Measurements from ENCODE around the gene DCAF15.

DCAF15 gene

DNA sequence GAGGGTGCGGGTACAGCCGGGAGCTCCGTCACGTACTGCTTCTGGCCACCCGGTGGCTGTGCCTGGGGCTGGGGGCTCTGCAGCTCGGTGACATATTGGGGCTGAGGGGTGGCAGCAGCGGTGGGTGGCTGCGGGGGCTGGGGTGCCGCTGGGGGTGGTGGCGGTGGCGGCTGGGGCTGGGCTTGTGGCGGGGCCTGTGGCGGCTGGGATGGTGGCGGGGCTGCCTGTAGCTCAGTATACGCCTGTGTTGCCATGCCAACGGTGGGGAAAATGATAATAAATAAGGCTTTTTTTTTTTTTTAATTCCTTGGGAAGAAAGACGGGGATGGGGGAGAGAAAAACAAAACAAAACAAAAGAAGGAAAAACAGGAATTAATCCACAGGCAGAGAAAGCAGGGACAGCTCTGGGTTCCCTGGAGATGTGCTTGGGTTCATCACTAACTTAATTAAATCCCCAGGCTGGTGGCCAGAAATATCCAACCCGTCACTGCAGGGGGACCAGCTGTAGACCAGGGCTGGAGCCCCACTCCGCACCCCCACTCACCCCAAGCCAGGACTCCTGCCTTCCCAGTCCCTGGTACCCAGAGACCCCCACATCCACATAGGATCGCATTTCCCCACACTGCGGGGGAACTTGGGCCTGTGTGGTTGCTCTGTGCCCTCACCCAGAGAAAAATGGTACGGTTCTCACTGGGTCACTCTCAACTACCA, 41.4 kb downstream of the DCAF15 start:
- TF ChIP-seq, protein P1, sequence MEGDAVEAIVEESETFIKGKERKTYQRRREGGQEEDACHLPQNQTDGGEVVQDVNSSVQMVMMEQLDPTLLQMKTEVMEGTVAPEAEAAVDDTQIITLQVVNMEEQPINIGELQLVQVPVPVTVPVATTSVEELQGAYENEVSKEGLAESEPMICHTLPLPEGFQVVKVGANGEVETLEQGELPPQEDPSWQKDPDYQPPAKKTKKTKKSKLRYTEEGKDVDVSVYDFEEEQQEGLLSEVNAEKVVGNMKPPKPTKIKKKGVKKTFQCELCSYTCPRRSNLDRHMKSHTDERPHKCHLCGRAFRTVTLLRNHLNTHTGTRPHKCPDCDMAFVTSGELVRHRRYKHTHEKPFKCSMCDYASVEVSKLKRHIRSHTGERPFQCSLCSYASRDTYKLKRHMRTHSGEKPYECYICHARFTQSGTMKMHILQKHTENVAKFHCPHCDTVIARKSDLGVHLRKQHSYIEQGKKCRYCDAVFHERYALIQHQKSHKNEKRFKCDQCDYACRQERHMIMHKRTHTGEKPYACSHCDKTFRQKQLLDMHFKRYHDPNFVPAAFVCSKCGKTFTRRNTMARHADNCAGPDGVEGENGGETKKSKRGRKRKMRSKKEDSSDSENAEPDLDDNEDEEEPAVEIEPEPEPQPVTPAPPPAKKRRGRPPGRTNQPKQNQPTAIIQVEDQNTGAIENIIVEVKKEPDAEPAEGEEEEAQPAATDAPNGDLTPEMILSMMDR (IDR thresholded peaks at IDR 0.05; ENCODE audit: control extremely low read depth, extremely low read depth, low read depth, missing control alignments) = no peak
- ChIA-PET POLR2A (no interaction called here), CTCF (interaction anchor here (1.0 to 2.4 kb wide), 3 partner anchors 9 to 78 kb away, joined by 3 to 11 read pairs (median 4); partner anchors contain the start of genes IL27RA and MISP3)
- no peak for DNase-seq (ENCODE audit: extremely low spot score)

DNA sequence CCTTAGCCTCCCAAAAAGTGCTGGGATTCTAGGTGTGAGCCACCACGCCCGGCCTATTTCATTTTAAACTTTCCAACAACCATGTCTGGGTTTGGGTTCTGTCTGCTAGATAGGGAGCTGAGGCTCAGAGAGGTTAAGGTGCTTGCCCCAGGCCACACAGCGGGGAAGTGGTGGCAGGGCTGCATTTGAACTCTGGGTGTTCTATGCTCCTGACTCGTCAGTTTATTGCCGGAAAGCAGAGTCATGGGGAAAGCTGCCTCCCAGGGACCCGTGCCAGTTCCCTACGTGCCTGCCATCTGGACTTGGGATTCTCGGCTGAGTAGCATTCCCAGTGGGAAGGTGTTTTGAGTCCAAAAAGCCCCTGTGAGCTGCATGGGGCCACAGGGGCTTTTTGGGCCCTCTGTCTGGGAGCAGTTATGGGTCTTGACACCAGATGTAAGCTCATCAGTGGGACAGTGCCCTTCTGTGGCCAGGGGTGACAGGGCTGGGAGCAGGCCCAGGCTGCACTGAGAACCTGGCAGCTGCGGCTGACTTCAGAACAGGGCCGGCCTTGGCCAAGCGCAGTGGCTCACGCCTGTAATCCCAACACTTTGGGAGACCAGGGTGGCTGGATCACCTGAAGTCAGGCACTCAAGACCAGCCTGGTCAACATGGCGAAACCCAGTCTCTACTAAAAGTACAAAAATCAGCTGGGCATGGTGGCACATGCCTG, 42.9 kb downstream of the DCAF15 start:
- ChIA-PET POLR2A (interaction anchor here (0.7 to 1.2 kb wide), 2 partner anchors 8 to 11 kb away, joined by 4 to 7 read pairs; partner anchors contain the start of gene RFX1), CTCF (interaction anchor here (1.2 to 1.4 kb wide), 3 partner anchors 37 to 53 kb away, joined by 3 to 4 read pairs (median 4); partner anchors contain the start of gene IL27RA)
- DNase-seq (ENCODE audit: extremely low spot score) = no peak
- TF ChIP-seq, protein P1 (IDR thresholded peaks at IDR 0.05; ENCODE audit: control extremely low read depth, extremely low read depth, low read depth, missing control alignments) = no peak

DNA sequence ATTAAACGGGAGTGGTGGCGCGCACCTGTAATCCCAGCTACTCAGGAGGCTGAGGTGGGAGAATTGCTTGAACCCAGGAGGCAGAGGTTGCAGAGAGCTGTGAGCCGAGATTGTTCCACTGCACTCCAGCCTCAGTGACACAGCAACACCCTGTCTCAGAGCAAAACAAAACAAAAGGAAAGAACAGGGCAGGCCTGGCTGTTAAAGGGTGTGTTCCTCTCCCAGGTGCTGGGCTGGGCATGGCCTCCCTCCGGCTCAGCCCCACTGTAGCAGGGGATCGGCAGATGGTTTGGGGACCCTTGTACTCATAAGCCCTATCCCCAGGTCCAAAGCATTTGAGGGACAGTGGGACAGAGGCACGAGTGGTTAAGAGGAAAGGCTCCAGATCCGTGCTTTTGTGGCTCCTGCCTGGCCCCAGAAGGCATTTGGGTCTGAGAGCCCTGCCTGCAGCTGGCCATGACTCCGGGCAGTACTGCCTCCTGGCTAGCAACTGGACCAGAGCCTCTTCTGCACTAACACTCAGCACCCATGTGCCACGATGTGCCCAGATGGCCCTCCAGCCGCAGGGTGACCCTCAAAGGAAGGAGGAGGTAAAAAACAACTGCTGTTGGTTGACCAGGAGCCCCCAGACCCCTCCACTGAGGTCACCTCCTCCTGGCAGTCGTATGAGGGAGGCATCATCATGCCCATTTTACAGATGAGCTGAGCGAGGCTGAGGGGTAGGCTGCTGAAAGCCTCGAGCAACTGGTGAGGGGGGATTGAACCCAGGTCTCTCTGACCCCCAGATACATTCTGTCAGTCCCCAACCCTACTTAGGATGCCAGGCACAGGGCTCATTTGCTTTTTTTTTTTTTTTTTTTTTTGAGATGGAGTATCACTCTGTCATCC, 43.8 kb downstream of the DCAF15 start:
- TF ChIP-seq, protein P1 (IDR thresholded peaks at IDR 0.05; ENCODE audit: control extremely low read depth, extremely low read depth, low read depth, missing control alignments) = no peak
- no peak for DNase-seq (ENCODE audit: extremely low spot score)
- ChIA-PET POLR2A (interaction anchor here (0.7 to 1.2 kb wide), 2 partner anchors 9 to 10 kb away, joined by 4 to 7 read pairs; partner anchors contain the start of gene RFX1), CTCF (interaction anchor here (1.2 to 1.4 kb wide), 3 partner anchors 36 to 52 kb away, joined by 3 to 4 read pairs (median 4); partner anchors contain the start of gene IL27RA)

DNA sequence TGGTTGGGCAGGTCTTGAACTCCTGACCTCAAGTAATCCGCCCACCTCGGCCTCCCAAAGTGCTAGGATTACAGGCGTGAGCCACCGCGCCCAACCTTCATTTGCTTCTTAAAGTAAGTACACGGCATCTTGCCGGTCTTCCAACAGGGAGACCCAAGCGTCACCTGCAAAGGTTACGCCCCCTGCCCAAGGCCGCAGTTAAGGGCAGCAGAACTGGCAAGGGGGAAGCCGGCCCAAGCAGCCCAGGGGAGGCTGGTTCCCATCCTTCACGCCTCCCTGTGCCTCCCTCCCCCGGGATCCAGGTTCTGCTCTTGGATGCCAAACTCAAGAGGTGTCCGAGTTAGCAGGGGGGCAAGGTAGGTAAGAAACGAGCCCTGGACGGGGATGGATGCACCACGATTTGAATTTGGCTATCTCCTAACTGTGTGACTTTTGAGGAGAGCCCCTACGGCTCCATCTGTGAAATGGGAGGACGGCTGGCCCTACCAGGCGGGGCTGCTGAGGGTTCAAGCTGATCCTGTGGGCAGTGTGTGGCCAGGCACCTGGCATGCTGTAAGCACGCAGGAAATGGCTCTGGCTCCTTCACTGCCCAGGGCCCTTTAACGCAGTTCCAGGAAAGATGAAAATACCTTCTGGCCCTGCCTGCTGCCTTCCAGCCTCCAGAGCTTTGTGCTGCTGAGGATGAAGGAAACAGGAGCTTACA, 44.8 kb downstream of the DCAF15 start:
- no peak for DNase-seq (ENCODE audit: extremely low spot score)
- ChIA-PET CTCF (no interaction called here), POLR2A (interaction anchor here (0.6 kb wide), 1 partner anchor 17 kb away, joined by 4 read pairs; no protein-coding TSS in a partner anchor)
- TF ChIP-seq, protein P1 (IDR thresholded peaks at IDR 0.05; ENCODE audit: control extremely low read depth, extremely low read depth, low read depth, missing control alignments) = no peak

DNA sequence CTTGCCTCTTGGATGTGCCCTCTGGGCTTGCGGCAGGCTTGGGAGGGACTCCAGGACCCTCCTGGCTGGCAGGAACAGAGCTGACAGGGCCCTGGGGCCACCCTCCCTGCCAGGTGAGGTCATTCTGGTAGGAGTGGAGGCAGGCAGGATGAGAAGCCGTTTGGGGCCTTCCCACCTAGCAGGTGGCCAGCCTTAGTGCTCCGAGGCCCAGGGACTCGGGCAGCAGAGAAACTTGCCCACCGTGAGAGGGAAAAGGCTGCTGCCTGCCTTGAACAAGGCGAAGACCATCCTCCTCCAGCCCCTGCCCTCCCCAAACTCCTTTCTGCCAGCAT, 45.3 kb downstream of the DCAF15 start:
- CTCF ChIA-PET = no interaction called here
- POLR2A ChIA-PET = interaction anchor here (0.6 kb wide), 1 partner anchor 18 kb away, joined by 4 read pairs; no protein-coding TSS in a partner anchor

More for the DNA sequence above, 45.3 kb downstream of the DCAF15 start:
- TF ChIP-seq, protein P1 (IDR thresholded peaks at IDR 0.05; ENCODE audit: control extremely low read depth, extremely low read depth, low read depth, missing control alignments) = no peak
- DNase-seq (ENCODE audit: extremely low spot score) = no peak
